IPS DF 6.9 (cell line): ENCODE data around the gene HOXA5.

ENCODE experiments used
- DNase-seq: peaks from one replicate; pipeline ENCODE4 v3.0.0-alpha.2; 2013; ENCODE audit warnings: low read depth, low spot score
- H3K27ac ChIP-seq: one replicate; pipeline ENCODE4 v1.5.1; 2013; ENCODE audit warnings: low read length, control low read depth
- H3K27me3 ChIP-seq: 2 replicates; pipeline ENCODE4 v1.6.1; 2013; ENCODE audit warnings: mild to moderate bottlenecking, low read length; ENCODE audit not compliant: control insufficient read depth, insufficient read depth
- H3K36me3 ChIP-seq: 2 replicates; pipeline ENCODE4 v1.6.1; 2013; ENCODE audit warnings: low read length; ENCODE audit not compliant: control insufficient read depth, insufficient read depth
- H3K4me1 ChIP-seq: 2 replicates; pipeline ENCODE4 v1.6.1; 2013; ENCODE audit warnings: low read length; ENCODE audit not compliant: control insufficient read depth, insufficient read depth
- H3K4me3 ChIP-seq: 2 replicates; pipeline ENCODE4 v1.5.1; 2013; ENCODE audit warnings: mild to moderate bottlenecking, low read length
- H3K9me3 ChIP-seq: 2 replicates; pipeline ENCODE4 v1.6.1; 2013; ENCODE audit warnings: low read length, inconsistent platforms; ENCODE audit not compliant: control insufficient read depth, insufficient read depth
- WGBS: extraction: QIAGEN DNeasy Blood & Tissue Kit; methylation state at CpG from one replicate; pipeline ENCODE4 v1.1.7; 2013; ENCODE audit warnings: mixed read lengths, missing lambda C conversion rate; ENCODE audit not compliant: insufficient read length, insufficient coverage; 5-methylcytosine and 5-hydroxymethylcytosine counted together

The HOXA5 gene

GRCh38 chr7:27094304-27095049 is 49.0 kb downstream of the HOXA5 start:
- H3K9me3 ChIP-seq: no peaks in the 10 kb centered on the region
- H3K27ac ChIP-seq: no peak overlapping the region
- H3K36me3 ChIP-seq: no peaks in the 10 kb centered on the region
- no CpG with 5 or more reads among the region's 29 CpGs for WGBS
- no peak overlapping the region for H3K4me3 ChIP-seq
- no peak for DNase-seq
- H3K27me3 ChIP-seq: peaks cover 84% of the 10 kb centered on the region
- 0 out of 2 replicates have a peak, but pooled peaks cover 2% of the 10 kb centered on the region for H3K4me1 ChIP-seq

GRCh38 chr7:27093184-27093895 is 50.1 kb downstream of the HOXA5 start:
- H3K27me3 ChIP-seq: peaks cover 83% of the 10 kb centered on the region
- WGBS: no CpG with 5 or more reads among the region's 6 CpGs
- H3K9me3 ChIP-seq: no peaks in the 10 kb centered on the region
- H3K4me1 ChIP-seq: 0 out of 2 replicates have a peak, but pooled peaks cover 2% of the 10 kb centered on the region
- no peaks in the 10 kb centered on the region for H3K36me3 ChIP-seq
- H3K27ac ChIP-seq: no peak overlapping the region
- no peak for DNase-seq
- H3K4me3 ChIP-seq: no peak overlapping the region

GRCh38 chr7:27092819-27093110 is 50.7 kb downstream of the HOXA5 start:
- no peaks in the 10 kb centered on the region for H3K9me3 ChIP-seq
- no peak overlapping the region for H3K27ac ChIP-seq
- H3K4me3 ChIP-seq: no peak overlapping the region
- peaks cover 83% of the 10 kb centered on the region for H3K27me3 ChIP-seq
- no CpG with 5 or more reads among the region's 1 CpG for WGBS
- DNase-seq: no peak
- 0 out of 2 replicates have a peak, but pooled peaks cover 2% of the 10 kb centered on the region for H3K4me1 ChIP-seq
- H3K36me3 ChIP-seq: no peaks in the 10 kb centered on the region

GRCh38 chr7:27091941-27092818 is 51.3 kb downstream of the HOXA5 start:
- no peaks in the 10 kb centered on the region for H3K36me3 ChIP-seq
- H3K4me3 ChIP-seq: no peak overlapping the region
- no CpG with 5 or more reads among the region's 9 CpGs for WGBS
- 0 out of 2 replicates have a peak, but pooled peaks cover 2% of the 10 kb centered on the region for H3K4me1 ChIP-seq
- peaks cover 82% of the 10 kb centered on the region for H3K27me3 ChIP-seq
- no peak overlapping the region for H3K27ac ChIP-seq
- no peaks in the 10 kb centered on the region for H3K9me3 ChIP-seq
- no peak for DNase-seq

- peaks cover 78% of the 10 kb centered on the region for H3K27me3 ChIP-seq
Observed at GRCh38 chr7:27091105-27091504, 52.4 kb downstream of the HOXA5 start.

More at GRCh38 chr7:27091105-27091504, 52.4 kb downstream of the HOXA5 start:
- WGBS: no CpG with 5 or more reads among the region's 3 CpGs
- DNase-seq: no peak
- Histone ChIP-seq H3K4me1 (0 out of 2 replicates have a peak, but pooled peaks cover 2% of the 10 kb centered on the region), H3K27ac (no peak overlapping the region), H3K36me3 (no peaks in the 10 kb centered on the region), H3K4me3 (no peak overlapping the region), H3K9me3 (no peaks in the 10 kb centered on the region)
